Measurements from ENCODE around the gene LTBP1. TPM values are rescaled to one million over a fixed set of nuclear protein-coding genes. Genes with fewer than 3 reads are reported as not detected.

Gene LTBP1
- 20.8 to 30.3 TPM (median 24.3 TPM) in 5 replicates for total RNA-seq (2022; extraction: Qiagen RNA extraction; ENCODE audit: low read depth)

GRCh38 chr2:32946314-32947075, at the start of gene LTBP1:
Gene LTBP1 (plus strand): TSS chr2:32946953. CDS start chr2:32947325, 372 bp downstream.

